Caco-2 (cell line): ENCODE measurements around the gene ARV1. TPM values are rescaled to one million over a fixed set of nuclear protein-coding genes. Genes with fewer than 3 reads are reported as not detected.

Experiments
- BruUV-seq: library from RNA; stranded (reverse); fragments of 400-500 nt; replicated peaks from 2 replicates; lab custom pipeline; 2021; lab: Mats Ljungman, UMichigan
- CTCF ChIA-PET: fragments of 300-600 bp; sonication (Branson Sonifier 250); formaldehyde crosslinking; loops from one replicate; lab custom pipeline; 2022; ENCODE audit warnings: antibody characterized with exemption; lab: Charles Lee
- POLR2A ChIA-PET: fragments of 300-600 bp; sonication (Branson Sonifier 250); formaldehyde crosslinking; loops from one replicate; lab custom pipeline; 2022; ENCODE audit warnings: antibody characterized with exemption; lab: Charles Lee
- DNase-seq, 2 experiments: peaks; one replicate each; pipeline versions ENCODE4 v3.0.0 to v3.0.0-alpha.2; 2020 to 2022
- H3K27me3 ChIP-seq: replicated peaks from 2 replicates; pipeline ENCODE4 v1.6.0; 2011; ENCODE audit warnings: low read length; ENCODE audit not compliant: control insufficient read depth, insufficient read depth
- H3K36me3 ChIP-seq: 2 replicates; pipeline ENCODE4 v1.5.1; 2011; ENCODE audit warnings: low read length; ENCODE audit not compliant: control insufficient read depth, insufficient read depth
- H3K4me1 ChIP-seq: fragments of 250-450 bp; sonication (Bioruptor Pico); 2 replicates; pipeline ENCODE4 v1.5.1; 2020; ENCODE audit warnings: mild to moderate bottlenecking
- H3K4me3 ChIP-seq: 2 replicates; pipeline ENCODE4 v1.5.1; 2011; ENCODE audit warnings: low read depth, mild to moderate bottlenecking, control low read depth, low read length
- H3K9me3 ChIP-seq: fragments of 250-450 bp; sonication (Bioruptor Pico); 2 replicates; pipeline ENCODE4 v1.5.1; 2020; ENCODE audit warnings: mild to moderate bottlenecking, moderate library complexity
- H3K27ac Mint-ChIP-seq: one replicate; pipeline ENCODE4 v1.8.0; 2022; ENCODE audit warnings: mixed read lengths; ENCODE audit not compliant: unreplicated experiment
- H3K27me3 Mint-ChIP-seq: one replicate; pipeline ENCODE4 v1.8.0; 2022; ENCODE audit warnings: mixed read lengths; ENCODE audit not compliant: insufficient read depth, unreplicated experiment
- H3K36me3 Mint-ChIP-seq: one replicate; pipeline ENCODE4 v1.8.0; 2022; ENCODE audit warnings: mild to moderate bottlenecking, mixed read lengths; ENCODE audit not compliant: insufficient read depth, unreplicated experiment
- H3K4me1 Mint-ChIP-seq: one replicate; pipeline ENCODE4 v1.8.0; 2022; ENCODE audit warnings: low read depth, mixed read lengths; ENCODE audit not compliant: unreplicated experiment
- H3K4me3 Mint-ChIP-seq: one replicate; pipeline ENCODE4 v1.8.0; 2022; ENCODE audit warnings: mild to moderate bottlenecking, moderate library complexity, mixed read lengths; ENCODE audit not compliant: unreplicated experiment
- H3K9me3 Mint-ChIP-seq: one replicate; pipeline ENCODE4 v1.8.0; 2022; ENCODE audit warnings: mixed read lengths; ENCODE audit not compliant: unreplicated experiment
- intact Hi-C: fragments of 100-400 bp; cut with micrococcal nuclease; formaldehyde crosslinking; loops from one replicate; pipeline ENCODE4 v1.10.0; 2022; ENCODE audit not compliant: unreplicated experiment
- total RNA-seq: library from RNA; stranded (reverse); gene quantifications from 2 replicates; pipeline ENCODE4 v1.2.3, GENCODE V29; 2022
- TF ChIP-seq, protein P1 (sequence below), 2 experiments: fragments of 200-600 bp in 1 of 2; IDR thresholded peaks; 1 replicate in 1 of 2; 2 replicates in 1 of 2; pipeline versions ENCODE4 v1.5.1 to v1.8.0; 2011 to 2022; ENCODE audit warnings: antibody characterized with exemption in 1 of 2, control low read depth in 1 of 2, inconsistent platforms in 1 of 2, low read depth in 1 of 2, low read length in 1 of 2, mild to moderate bottlenecking in 1 of 2, moderate library complexity in 1 of 2; ENCODE audit not compliant: insufficient read depth in 1 of 2, severe bottlenecking in 1 of 2, unreplicated experiment in 1 of 2

Gene ARV1
- total RNA-seq, 1 experiment from 2014 or later, result 9.8 TPM

DNA sequence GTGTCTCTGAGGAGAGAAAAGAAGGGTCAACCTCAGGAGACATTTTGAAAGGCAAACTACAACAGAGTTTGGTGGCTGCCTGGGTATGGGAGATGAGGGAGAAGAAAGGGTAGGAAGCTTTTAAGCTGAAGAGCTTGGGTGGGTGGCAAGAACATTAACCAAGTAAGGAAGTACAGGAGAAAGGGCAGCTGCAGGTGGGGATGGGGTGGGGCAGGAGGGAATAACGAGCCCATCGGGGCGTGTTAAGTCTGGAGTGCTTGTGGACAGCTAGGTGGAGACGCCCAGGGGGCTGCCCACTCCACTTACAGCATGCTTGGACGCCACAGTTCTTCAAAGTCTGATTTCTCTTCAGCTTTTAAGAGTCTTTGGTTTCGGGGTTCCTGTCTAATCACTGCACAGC is 43.0 kb upstream of the ARV1 start:
- Histone ChIP-seq H3K4me1 (peaks cover 42% of the 10 kb centered on the region), H3K9me3 (no peaks in the 10 kb centered on the region), H3K4me3 (no peak overlapping the region), H3K27me3 (no peaks in the 10 kb centered on the region), H3K36me3 (no peaks in the 10 kb centered on the region; the same call in 1 of the 2 replicates)
- ChIA-PET POLR2A (interaction anchor here (0.5 kb wide), 1 partner anchor 11 kb away, joined by 3 read pairs; no protein-coding TSS in a partner anchor), CTCF (no interaction called here)
- Mint-ChIP-seq H3K27me3 (no peaks in the 10 kb centered on the region), H3K27ac (peak overlapping the region; percentile 23), H3K4me3 (no peak overlapping the region), H3K36me3 (peaks cover 63% of the 10 kb centered on the region), H3K4me1 (peaks cover 33% of the 10 kb centered on the region), H3K9me3 (no peaks in the 10 kb centered on the region)
- DNase-seq, result no peak
- no TSS peak for BruUV-seq
- intact Hi-C loops, result no loop called here
- TF ChIP-seq, protein P1, sequence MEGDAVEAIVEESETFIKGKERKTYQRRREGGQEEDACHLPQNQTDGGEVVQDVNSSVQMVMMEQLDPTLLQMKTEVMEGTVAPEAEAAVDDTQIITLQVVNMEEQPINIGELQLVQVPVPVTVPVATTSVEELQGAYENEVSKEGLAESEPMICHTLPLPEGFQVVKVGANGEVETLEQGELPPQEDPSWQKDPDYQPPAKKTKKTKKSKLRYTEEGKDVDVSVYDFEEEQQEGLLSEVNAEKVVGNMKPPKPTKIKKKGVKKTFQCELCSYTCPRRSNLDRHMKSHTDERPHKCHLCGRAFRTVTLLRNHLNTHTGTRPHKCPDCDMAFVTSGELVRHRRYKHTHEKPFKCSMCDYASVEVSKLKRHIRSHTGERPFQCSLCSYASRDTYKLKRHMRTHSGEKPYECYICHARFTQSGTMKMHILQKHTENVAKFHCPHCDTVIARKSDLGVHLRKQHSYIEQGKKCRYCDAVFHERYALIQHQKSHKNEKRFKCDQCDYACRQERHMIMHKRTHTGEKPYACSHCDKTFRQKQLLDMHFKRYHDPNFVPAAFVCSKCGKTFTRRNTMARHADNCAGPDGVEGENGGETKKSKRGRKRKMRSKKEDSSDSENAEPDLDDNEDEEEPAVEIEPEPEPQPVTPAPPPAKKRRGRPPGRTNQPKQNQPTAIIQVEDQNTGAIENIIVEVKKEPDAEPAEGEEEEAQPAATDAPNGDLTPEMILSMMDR (IDR thresholded peaks at IDR 0.05; ENCODE audit: insufficient read depth in 1 of 2, low read depth in 1 of 2, low read length in 1 of 2, severe bottlenecking in 1 of 2, unreplicated experiment in 1 of 2), result no peak

DNA sequence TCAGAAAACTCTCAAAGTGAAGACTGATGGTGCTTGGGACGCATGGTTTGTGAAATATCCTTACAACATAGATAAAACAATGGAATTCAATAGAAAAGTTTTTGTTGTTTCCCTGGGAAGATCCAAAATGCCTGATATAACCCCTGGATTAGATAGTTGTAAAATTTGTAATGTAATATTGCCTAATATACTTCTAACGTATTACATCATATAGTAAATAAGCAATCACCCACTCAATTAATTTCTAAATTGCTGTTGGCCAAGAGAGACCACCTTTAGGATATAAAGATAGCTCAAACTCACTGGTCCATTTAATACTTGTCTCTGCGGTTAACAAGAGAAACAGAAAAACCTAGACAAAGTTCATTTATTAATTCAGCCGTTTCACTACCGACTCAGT is 42.4 kb upstream of the ARV1 start:
- intact Hi-C loops, result no loop called here
- Mint-ChIP-seq H3K4me3 (no peak overlapping the region), H3K9me3 (no peaks in the 10 kb centered on the region), H3K4me1 (peaks cover 33% of the 10 kb centered on the region), H3K36me3 (peaks cover 56% of the 10 kb centered on the region), H3K27me3 (no peaks in the 10 kb centered on the region), H3K27ac (no peak overlapping the region)
- H3K36me3 ChIP-seq, result no peaks in the 10 kb centered on the region; the same call in 1 of the 2 replicates
- DNase-seq, result no peak
- CTCF ChIA-PET, result no interaction called here
- H3K4me3 ChIP-seq, result no peak overlapping the region
- H3K9me3 ChIP-seq, result no peaks in the 10 kb centered on the region
- TF ChIP-seq, protein P1 (IDR thresholded peaks at IDR 0.05; ENCODE audit: insufficient read depth in 1 of 2, low read depth in 1 of 2, low read length in 1 of 2, severe bottlenecking in 1 of 2, unreplicated experiment in 1 of 2), result no peak
- no peaks in the 10 kb centered on the region for H3K27me3 ChIP-seq
- BruUV-seq, result no TSS peak
- POLR2A ChIA-PET, result no interaction called here
- H3K4me1 ChIP-seq, result peaks cover 48% of the 10 kb centered on the region

DNA sequence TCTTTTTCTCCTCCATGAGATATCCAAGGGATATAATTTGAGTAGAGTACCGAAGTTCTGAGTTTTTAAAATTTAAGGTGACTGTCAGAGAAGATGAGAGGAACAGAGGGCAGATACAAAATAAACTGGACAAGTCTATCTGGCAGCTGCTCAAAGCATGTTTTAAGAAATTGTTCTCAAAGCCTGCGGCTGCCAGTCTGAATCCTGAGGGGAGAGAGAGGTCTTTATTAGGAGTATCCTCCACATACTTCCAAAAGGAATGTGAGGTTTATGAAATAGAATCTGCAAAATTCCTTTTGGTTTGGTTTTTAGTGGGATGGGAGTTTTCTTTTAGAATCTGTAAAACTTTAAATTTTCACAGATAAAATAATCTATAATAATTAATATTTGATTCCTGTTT is 41.5 kb upstream of the ARV1 start:
- peak overlapping the region; percentile 59 for H3K27ac Mint-ChIP-seq
- POLR2A ChIA-PET, result no interaction called here
- H3K36me3 Mint-ChIP-seq, result peaks cover 51% of the 10 kb centered on the region
- no peak overlapping the region for H3K4me3 Mint-ChIP-seq
- intact Hi-C loops, result no loop called here
- no peaks in the 10 kb centered on the region; the same call in 1 of the 2 replicates for H3K36me3 ChIP-seq
- H3K4me3 ChIP-seq, result no peak overlapping the region
- CTCF ChIA-PET, result no interaction called here
- peaks cover 50% of the 10 kb centered on the region for H3K4me1 ChIP-seq
- H3K9me3 ChIP-seq, result no peaks in the 10 kb centered on the region
- peaks cover 33% of the 10 kb centered on the region for H3K4me1 Mint-ChIP-seq
- TF ChIP-seq, protein P1 (IDR thresholded peaks at IDR 0.05; ENCODE audit: insufficient read depth in 1 of 2, low read depth in 1 of 2, low read length in 1 of 2, severe bottlenecking in 1 of 2, unreplicated experiment in 1 of 2), result no peak
- no peaks in the 10 kb centered on the region for H3K27me3 Mint-ChIP-seq
- BruUV-seq, result no TSS peak
- H3K27me3 ChIP-seq, result no peaks in the 10 kb centered on the region
- H3K9me3 Mint-ChIP-seq, result no peaks in the 10 kb centered on the region
- no peak for DNase-seq
